Measurements from ENCODE around the gene TMC7. TPM values are rescaled to one million over a fixed set of nuclear protein-coding genes. Genes with fewer than 3 reads are reported as not detected.

The TMC7 gene
- total and polyA plus RNA-seq, 2 of the 8 experiments (the other 6 are each of a cell fraction or from before 2014, with no cell fraction given): 2.3 to 2.6 TPM

GRCh38 chr16:18966791-18967190, 16.9 kb upstream of the TMC7 start:
- Histone ChIP-seq H4K20me1 (replicated peaks in 1 of 2; ENCODE audit: control insufficient read depth in 1 of 2, insufficient read depth in 2 of 2, low read length in 2 of 2) (no peaks in the 10 kb centered on the region), H2BK15ac (ENCODE audit: low read length) (no peak overlapping the region), H3K4me3 (ENCODE audit: extremely low read depth in 1 of 4, insufficient read depth in 2 of 4, low read depth in 3 of 4, low read length in 4 of 4) (no peak overlapping the region), H3K79me1 (ENCODE audit: low read depth, low read length) (no peaks in the 10 kb centered on the region; the same call in 1 of the 2 replicates), H2AFZ (ENCODE audit: low read length) (no peak overlapping the region), H3K23me2 (ENCODE audit: low read depth, low read length) (no peaks in the 10 kb centered on the region), H3K9ac (replicated peaks in 1 of 4; ENCODE audit: extremely low read depth in 1 of 4, low read depth in 3 of 4, low read length in 3 of 4) (no peak overlapping the region), H4K91ac (replicated peaks; ENCODE audit: insufficient read length, low read length) (no peak overlapping the region), H2BK20ac (ENCODE audit: low read length) (no peak overlapping the region), H3K14ac (ENCODE audit: insufficient read length) (no peak overlapping the region), H3K4ac (replicated peaks; ENCODE audit: insufficient read length, low read depth, low read length) (no peak overlapping the region), H4K5ac (ENCODE audit: insufficient read length, low read depth, low read length) (no peak overlapping the region), H3K27ac (ENCODE audit: low read depth, low read length) (no peak overlapping the region), H2BK12ac (ENCODE audit: low read depth, low read length) (no peak overlapping the region), H3K56ac (replicated peaks; ENCODE audit: insufficient read length, low read depth, low read length) (no peak overlapping the region), H3K23ac (ENCODE audit: insufficient read length) (no peak overlapping the region), H3K27me3 (replicated peaks in 1 of 4; ENCODE audit: control insufficient read depth in 3 of 4, extremely low read depth in 1 of 4, insufficient read depth in 3 of 4, low read length in 3 of 4) (0 out of 7 replicates have a peak, but pooled peaks cover 0 to under 1% (median 0%) of the 10 kb centered on the region in 4 experiments), H3K4me1 (replicated peaks in 1 of 4; ENCODE audit: control insufficient read depth in 3 of 4, insufficient read depth in 4 of 4, low read length in 3 of 4) (peaks cover 0 to 6% (median 0%) of the 10 kb centered on the region in 4 experiments; a peak in 1 of 7 replicates), H2BK120ac (replicated peaks; ENCODE audit: low read depth, low read length) (no peak overlapping the region), H3K4me2 (ENCODE audit: insufficient read depth in 1 of 2, low read depth in 2 of 2, low read length in 2 of 2) (no peak overlapping the region), H3K79me2 (ENCODE audit: control insufficient read depth in 1 of 2, insufficient read depth in 2 of 2, low read length in 2 of 2) (no peaks in the 10 kb centered on the region), H3K18ac (ENCODE audit: extremely low read depth, low read length) (no peak overlapping the region), H4K8ac (ENCODE audit: extremely low read depth, insufficient read depth, low read length) (no peak overlapping the region), H2BK5ac (ENCODE audit: low read depth, low read length) (no peak overlapping the region), H2AK5ac (ENCODE audit: low read depth, low read length) (no peak overlapping the region), H3K36me3 (ENCODE audit: control insufficient read depth in 2 of 4, insufficient read depth in 4 of 4, low read length in 3 of 4) (no peaks in the 10 kb centered on the region), H3K9me3 (ENCODE audit: insufficient read depth in 2 of 2, low read depth in 1 of 2, low read length in 1 of 2) (no peaks in the 10 kb centered on the region)
- no peak for DNase-seq (ENCODE audit: low read depth in 1 of 2, low spot score in 2 of 2)
- CTCF ChIA-PET (ENCODE audit: partially characterized antibody): interaction anchor here (0.5 to 4.0 kb wide), 4 partner anchors 10 to 200 kb away, joined by 3 to 19 read pairs (median 3); partner anchors contain the start of gene TMC7
- WGBS, 2 experiments (ENCODE audit: extremely low coverage in 1 of 2, insufficient coverage in 1 of 2, insufficient read length in 1 of 2, insufficient replicate concordance in 2 of 2, low coverage in 1 of 2, low lambda C conversion rate in 2 of 2, missing lambda C conversion rate in 1 of 2): 97% methylated on average over 5 of the region's 5 CpGs; no CpG with 5 or more reads in 1 of the 2 experiments
- POLR2A ChIA-PET (ENCODE audit: partially characterized antibody): interaction anchor here (0.8 to 2.5 kb wide), 2 partner anchors 165 to 171 kb away, joined by 3 to 6 read pairs; partner anchors contain the start of gene ARL6IP1
- no peak for FAIRE-seq
- TF ChIP-seq SUZ12 (IDR thresholded peaks at IDR 0.05; ENCODE audit: low read length) (no peak), RBBP5 (IDR thresholded peaks at IDR 0.05; ENCODE audit: borderline replicate concordance, low read depth, low read length) (no peak), SRF (IDR thresholded peaks at IDR 0.05; ENCODE audit: low read depth, low read length) (no peak), JUND (IDR thresholded peaks at IDR 0.05; ENCODE audit: low read length) (no peak), TCF12 (IDR thresholded peaks at IDR 0.05; ENCODE audit: low read depth, low read length) (no peak), HDAC2 (IDR thresholded peaks at IDR 0.05; ENCODE audit: borderline replicate concordance in 1 of 2, low read depth in 2 of 2, low read length in 2 of 2) (no peak), ASH2L (IDR thresholded peaks at IDR 0.05; ENCODE audit: low read length) (no peak), CHD2 (IDR thresholded peaks at IDR 0.05; ENCODE audit: low read length) (no peak), GTF2F1 (IDR thresholded peaks at IDR 0.05; ENCODE audit: borderline replicate concordance, low read depth, low read length) (no peak), ATF2 (IDR thresholded peaks at IDR 0.05; ENCODE audit: low read length) (no peak), MAFK (IDR thresholded peaks at IDR 0.05; ENCODE audit: low read depth, low read length) (no peak), ATF3 (IDR thresholded peaks at IDR 0.05; ENCODE audit: insufficient read depth, low read depth, low read length) (no peak)

Data from H1 (cell line).